Prostate gland (tissue), 2 donors: Measurements from ENCODE around the gene PRLH. TPM values are rescaled to one million over a fixed set of nuclear protein-coding genes. Genes with fewer than 3 reads are reported as not detected.

Experiments used
- DNase-seq: peaks from one replicate; pipeline ENCODE4 v3.0.0-alpha.2; 2019; ENCODE audit warnings: low spot score
- H3K27ac ChIP-seq, 2 donors: fragments of 200-600 bp; sonication (generic); 2 replicates each; pipeline ENCODE4 v1.5.1; 2017 to 2019
- H3K27me3 ChIP-seq: fragments of 200-600 bp; sonication (generic); replicated peaks from 2 replicates; pipeline ENCODE4 v1.5.1; 2019; ENCODE audit not compliant: insufficient read depth
- H3K36me3 ChIP-seq, 2 donors: fragments of 200-600 bp; sonication (generic); 1 replicate in 1 of 2; 2 replicates in 1 of 2; pipeline versions ENCODE4 v1.5.1 to v1.8.1; 2017 to 2019
- H3K4me1 ChIP-seq: fragments of 200-600 bp; sonication (generic); replicated peaks from 2 replicates; pipeline ENCODE4 v1.5.1; 2019
- H3K4me3 ChIP-seq, 2 donors: fragments of 200-600 bp; sonication (generic); 2 replicates each; pipeline ENCODE4 v1.5.1; 2017 to 2019
- H3K9me3 ChIP-seq: fragments of 200-600 bp; sonication (generic); 2 replicates; pipeline ENCODE4 v1.5.1; 2017
- POLR2A ChIP-seq: fragments of 450-650 bp; IDR thresholded peaks from one replicate; pipeline ENCODE4 v1.6.1; 2016; ENCODE audit warnings: antibody characterized with exemption, mild to moderate bottlenecking
- POLR2AphosphoS5 ChIP-seq: sonication (generic); formaldehyde crosslinking; IDR thresholded peaks from one replicate; pipeline ENCODE4 v1.6.1; 2017; ENCODE audit warnings: antibody characterized with exemption
- WGBS: methylation state at CpG from one replicate; pipeline ENCODE4 v1.1.5; 2018; 5-methylcytosine and 5-hydroxymethylcytosine counted together
- intact Hi-C: fragments of 100-400 bp; cut with DNase I; formaldehyde crosslinking; loops from one replicate; pipeline ENCODE4 v1.14.2; 2022
- total RNA-seq, 2 donors: library from RNA; depleted of rRNA; stranded (reverse); fragments of >200 nt; gene quantifications; one replicate each; pipeline ENCODE4 v1.1.0, GENCODE V29; 2016
- TF ChIP-seq, protein P1 (sequence below), 4 experiments: fragments of 200-600 bp in 2 of 4; fragments of 450-650 bp in 2 of 4; sonication (generic) in 2 of 4; IDR thresholded peaks; 1 replicate in 3 of 4; 2 replicates in 1 of 4; pipeline ENCODE4 v1.5.1; 2016 to 2019; ENCODE audit warnings: antibody characterized with exemption in 4 of 4, mild to moderate bottlenecking in 2 of 4, moderate library complexity in 2 of 4

PRLH gene
- total RNA-seq, 2 donors from 2014 or later: not detected

DNA sequence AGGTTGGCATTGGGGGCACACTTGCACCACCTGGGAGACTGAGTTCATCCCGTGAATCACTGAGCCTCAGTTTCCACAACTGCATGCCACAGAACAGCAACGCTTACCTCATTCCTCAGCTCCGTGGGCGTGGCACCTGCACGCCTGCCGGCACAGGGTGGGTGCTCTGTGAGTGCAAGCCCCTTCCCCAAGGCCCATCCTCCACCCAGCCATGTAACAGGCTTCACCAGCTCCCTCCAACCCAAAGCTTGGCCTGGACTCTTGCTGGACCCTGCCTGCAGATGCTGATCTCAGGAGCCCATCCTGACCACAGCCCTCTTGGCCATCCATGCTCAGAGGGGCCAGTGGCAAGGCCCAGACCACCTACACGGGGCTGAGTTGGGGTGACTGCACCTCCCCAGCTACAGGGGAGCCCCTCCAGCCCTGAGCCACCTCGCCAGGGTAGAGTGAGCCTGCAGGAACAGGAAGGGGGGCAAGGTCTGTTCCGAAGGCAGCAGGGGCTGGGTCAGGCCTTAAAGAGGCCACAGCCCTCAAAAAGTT, 1.8 kb downstream of the PRLH start:
- Histone ChIP-seq H3K27ac (no peak overlapping the region), H3K9me3 (no peaks in the 10 kb centered on the region), H3K4me1 (peaks cover 6% of the 10 kb centered on the region), H3K36me3 (no peaks in the 10 kb centered on the region), H3K27me3 (no peaks in the 10 kb centered on the region), H3K4me3 (no peak overlapping the region)
- no peak for DNase-seq
- intact Hi-C loops: no loop called here
- WGBS: 77% methylated on average over 9 of the region's 9 CpGs
- TF ChIP-seq, protein P1, sequence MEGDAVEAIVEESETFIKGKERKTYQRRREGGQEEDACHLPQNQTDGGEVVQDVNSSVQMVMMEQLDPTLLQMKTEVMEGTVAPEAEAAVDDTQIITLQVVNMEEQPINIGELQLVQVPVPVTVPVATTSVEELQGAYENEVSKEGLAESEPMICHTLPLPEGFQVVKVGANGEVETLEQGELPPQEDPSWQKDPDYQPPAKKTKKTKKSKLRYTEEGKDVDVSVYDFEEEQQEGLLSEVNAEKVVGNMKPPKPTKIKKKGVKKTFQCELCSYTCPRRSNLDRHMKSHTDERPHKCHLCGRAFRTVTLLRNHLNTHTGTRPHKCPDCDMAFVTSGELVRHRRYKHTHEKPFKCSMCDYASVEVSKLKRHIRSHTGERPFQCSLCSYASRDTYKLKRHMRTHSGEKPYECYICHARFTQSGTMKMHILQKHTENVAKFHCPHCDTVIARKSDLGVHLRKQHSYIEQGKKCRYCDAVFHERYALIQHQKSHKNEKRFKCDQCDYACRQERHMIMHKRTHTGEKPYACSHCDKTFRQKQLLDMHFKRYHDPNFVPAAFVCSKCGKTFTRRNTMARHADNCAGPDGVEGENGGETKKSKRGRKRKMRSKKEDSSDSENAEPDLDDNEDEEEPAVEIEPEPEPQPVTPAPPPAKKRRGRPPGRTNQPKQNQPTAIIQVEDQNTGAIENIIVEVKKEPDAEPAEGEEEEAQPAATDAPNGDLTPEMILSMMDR (IDR thresholded peaks at IDR 0.05): no peak
- TF ChIP-seq POLR2AphosphoS5: no peak
- no peak for TF ChIP-seq POLR2A

DNA sequence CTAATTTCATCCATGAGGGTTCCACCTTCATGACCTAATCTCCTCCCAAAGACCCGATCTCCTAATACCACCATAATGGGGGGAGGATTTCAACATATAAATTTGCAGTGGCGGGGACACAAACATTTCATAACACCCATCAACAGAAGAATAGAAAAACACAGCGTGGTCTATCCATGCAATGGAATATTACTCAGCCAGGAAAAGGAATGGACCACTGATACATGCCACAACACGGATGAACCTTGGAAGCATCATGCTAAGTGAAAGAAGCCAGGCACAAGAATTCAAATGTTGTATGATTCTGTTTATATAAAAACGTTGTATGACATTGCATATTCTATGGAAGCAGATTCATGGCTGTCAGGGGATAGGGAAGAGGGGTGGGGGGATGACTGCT, 2.7 kb downstream of the PRLH start:
- WGBS: 94% methylated on average over 5 of the region's 5 CpGs
- intact Hi-C loops: no loop called here
- Histone ChIP-seq H3K4me1 (peaks cover 6% of the 10 kb centered on the region), H3K27ac (no peak overlapping the region), H3K36me3 (no peaks in the 10 kb centered on the region), H3K9me3 (no peaks in the 10 kb centered on the region), H3K4me3 (no peak overlapping the region), H3K27me3 (no peaks in the 10 kb centered on the region)
- no peak for DNase-seq
- TF ChIP-seq POLR2AphosphoS5: no peak
- TF ChIP-seq, protein P1 (IDR thresholded peaks at IDR 0.05): no peak
- TF ChIP-seq POLR2A: no peak

DNA sequence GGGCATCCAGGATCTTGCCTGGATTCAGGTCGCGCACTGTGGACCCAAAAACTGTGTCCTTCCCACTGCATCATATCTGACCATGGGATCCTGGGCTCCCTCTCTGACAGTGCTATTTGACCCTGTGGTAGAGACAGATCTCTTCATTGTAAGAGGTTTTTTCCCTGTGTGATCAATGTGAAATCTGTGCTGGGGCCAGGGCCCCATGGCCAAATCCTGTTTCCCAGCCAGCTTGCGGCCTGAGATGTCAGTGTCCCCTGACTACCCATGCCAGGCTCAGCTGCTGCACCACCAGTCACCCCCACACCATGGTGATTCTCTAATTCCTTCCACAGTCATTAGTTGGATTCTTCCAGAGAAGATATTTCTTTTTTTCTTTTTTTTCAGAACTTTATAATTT, 3.5 kb downstream of the PRLH start:
- H3K4me3 ChIP-seq: no peak overlapping the region
- WGBS: 96% methylated on average over 3 of the region's 3 CpGs
- DNase-seq: no peak
- no peaks in the 10 kb centered on the region for H3K27me3 ChIP-seq
- intact Hi-C loops: loop anchor here (10.0 kb wide), 2 partner anchors 155 to 415 kb away; partner anchors contain the start of gene COL6A3
- H3K4me1 ChIP-seq: peaks cover 6% of the 10 kb centered on the region
- no peaks in the 10 kb centered on the region for H3K9me3 ChIP-seq
- no peak overlapping the region for H3K27ac ChIP-seq
- TF ChIP-seq POLR2AphosphoS5 (no peak), POLR2A (no peak)
- TF ChIP-seq, protein P1 (IDR thresholded peaks at IDR 0.05): no peak
- no peaks in the 10 kb centered on the region for H3K36me3 ChIP-seq

DNA sequence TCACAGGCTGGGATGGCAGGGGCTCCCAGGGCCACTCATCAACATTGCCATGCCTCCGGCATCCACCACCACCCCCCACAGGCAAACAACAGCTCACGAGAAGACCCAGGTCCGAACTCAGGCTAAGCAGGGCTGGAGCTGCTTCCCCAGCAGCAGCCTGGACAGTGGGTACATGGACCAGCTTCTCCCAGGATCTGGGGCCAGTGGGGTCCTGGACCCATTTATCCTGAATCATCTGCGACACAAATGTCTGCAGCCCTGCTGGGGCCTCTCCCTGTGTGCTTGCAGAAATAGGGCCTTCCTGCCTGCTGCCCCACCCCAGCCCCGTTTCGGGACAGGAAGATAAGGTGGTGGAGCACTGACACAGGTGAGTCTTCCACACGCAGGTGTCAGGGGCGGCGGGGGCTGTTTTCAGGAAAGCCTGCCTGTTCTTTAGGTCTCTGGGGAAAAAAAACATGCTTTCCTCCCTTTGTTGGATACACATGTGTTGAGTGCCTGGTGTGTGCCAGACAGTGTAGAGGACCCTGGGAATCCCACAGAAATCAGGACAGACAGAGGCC, 4.5 kb downstream of the PRLH start:
- no peak for DNase-seq
- no peak overlapping the region for H3K4me3 ChIP-seq
- 90% methylated on average over 9 of the region's 9 CpGs for WGBS
- H3K27ac ChIP-seq: no peak overlapping the region
- peaks cover 6% of the 10 kb centered on the region for H3K4me1 ChIP-seq
- intact Hi-C loops: loop anchor here (10.0 kb wide), 2 partner anchors 156 to 416 kb away; partner anchors contain the start of gene COL6A3
- no peaks in the 10 kb centered on the region for H3K27me3 ChIP-seq
- TF ChIP-seq POLR2AphosphoS5 (no peak), POLR2A (no peak)
- TF ChIP-seq, protein P1 (IDR thresholded peaks at IDR 0.05): no peak
- no peaks in the 10 kb centered on the region for H3K9me3 ChIP-seq
- H3K36me3 ChIP-seq: no peaks in the 10 kb centered on the region

DNA sequence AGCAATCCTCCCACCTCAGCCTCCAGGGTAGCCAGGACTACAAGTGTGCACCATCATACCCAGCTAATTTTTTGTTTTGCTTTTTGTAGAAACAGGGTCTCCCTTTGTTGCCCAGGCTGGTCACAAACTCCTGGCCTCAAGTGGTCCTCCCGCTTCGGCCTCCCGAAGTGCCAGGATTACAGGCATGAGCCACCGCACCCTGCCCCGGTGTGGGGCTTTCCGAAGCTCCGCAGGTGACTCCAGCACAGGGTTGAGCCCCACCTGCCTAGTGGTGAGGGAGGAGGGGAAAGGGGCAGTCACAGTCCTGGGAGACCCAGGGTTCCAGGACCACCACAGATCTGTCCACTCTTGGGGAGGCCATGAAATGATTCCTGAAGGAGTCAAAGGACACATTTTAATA, 5.2 kb downstream of the PRLH start:
- Histone ChIP-seq H3K36me3 (no peaks in the 10 kb centered on the region), H3K9me3 (no peaks in the 10 kb centered on the region), H3K27ac (no peak overlapping the region), H3K4me3 (no peak overlapping the region), H3K27me3 (no peaks in the 10 kb centered on the region), H3K4me1 (peaks cover 6% of the 10 kb centered on the region)
- TF ChIP-seq, protein P1 (IDR thresholded peaks at IDR 0.05): no peak
- TF ChIP-seq POLR2A (no peak), POLR2AphosphoS5 (no peak)
- intact Hi-C loops: loop anchor here (10.0 kb wide), 2 partner anchors 157 to 417 kb away; partner anchors contain the start of gene COL6A3
- 95% methylated on average over 7 of the region's 7 CpGs for WGBS
- no peak for DNase-seq
